RWPE1 (cell line): ENCODE measurements around the gene JAKMIP3.

Experiments used
- CTCF ChIA-PET: fragments of 350-600 bp; sonication (Branson Sonifier 250); formaldehyde crosslinking; extraction: SDS; loops from one replicate; lab custom pipeline; 2021; lab: Yijun Ruan, JAX
- POLR2A ChIA-PET: fragments of 400-600 bp; formaldehyde crosslinking; extraction: SDS; loops from one replicate; lab custom pipeline; 2020; ENCODE audit warnings: antibody characterized with exemption; ENCODE audit not compliant: low non-redundant PET; lab: Yijun Ruan, JAX
- DNase-seq: peaks from one replicate; pipeline ENCODE4 v3.0.0; 2012; ENCODE audit warnings: low spot score
- H3K27ac ChIP-seq: fragments of 450-650 bp; 2 replicates; pipeline ENCODE4 v1.5.1; 2017
- CTCF ChIP-seq: fragments of 450-650 bp; conservative IDR thresholded peaks from 2 replicates; pipeline ENCODE4 v1.5.1; 2017; ENCODE audit warnings: low read depth, mild to moderate bottlenecking

The JAKMIP3 gene

GRCh38 chr10:132095403-132096113, 29.8 kb downstream of the JAKMIP3 start:
- H3K27ac ChIP-seq = no peak overlapping the region
- CTCF ChIA-PET = no interaction called here
- POLR2A ChIA-PET = no interaction called here
- TF ChIP-seq CTCF = no peak
- no peak for DNase-seq

GRCh38 chr10:132096223-132096622, 30.5 kb downstream of the JAKMIP3 start:
- no peak overlapping the region for H3K27ac ChIP-seq
- POLR2A ChIA-PET = no interaction called here
- peak; percentile 78 for DNase-seq
- CTCF ChIA-PET = no interaction called here
- no peak for TF ChIP-seq CTCF

DNA sequence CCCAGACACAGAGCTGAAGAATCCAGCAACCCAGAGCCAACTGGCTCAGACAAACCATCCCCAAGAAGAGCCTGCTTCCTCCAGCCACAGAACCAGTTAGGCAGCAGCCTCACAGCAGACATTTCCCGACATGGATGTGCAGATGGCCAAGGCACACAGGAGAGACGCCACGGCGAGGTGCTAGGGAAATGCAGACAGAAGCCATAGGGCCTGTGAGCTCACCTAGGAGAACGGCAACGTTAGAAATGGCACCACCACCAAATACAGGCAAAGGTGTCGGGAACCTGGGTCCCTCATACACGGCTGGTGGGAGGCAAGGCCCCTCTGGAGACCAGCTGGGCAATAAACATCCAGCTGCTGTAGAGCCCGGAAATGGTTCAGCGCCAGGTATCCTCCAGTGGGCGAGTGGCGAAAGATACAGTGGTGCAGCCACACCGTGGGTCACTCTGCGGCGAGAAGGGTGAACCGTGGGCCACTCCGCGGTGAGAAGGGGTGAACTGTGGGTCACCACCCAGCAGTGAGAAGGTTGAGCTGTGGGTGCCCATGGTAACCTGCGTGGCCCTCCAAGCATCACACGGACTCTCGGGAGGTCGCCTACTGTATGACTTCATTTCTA, 31.2 kb downstream of the JAKMIP3 start:
- POLR2A ChIA-PET = no interaction called here
- CTCF ChIA-PET = interaction anchor here (0.8 kb wide), 1 partner anchor 10 kb away, joined by 5 read pairs; no protein-coding TSS in a partner anchor
- no peak overlapping the region for H3K27ac ChIP-seq
- no peak for TF ChIP-seq CTCF
- no peak for DNase-seq

- no peak for DNase-seq
- ChIA-PET POLR2A (no interaction called here), CTCF (interaction anchor here (0.7 kb wide), 1 partner anchor 57 kb away, joined by 3 read pairs; no protein-coding TSS in a partner anchor)
- no peak for TF ChIP-seq CTCF
- no peak overlapping the region for H3K27ac ChIP-seq
Measured at GRCh38 chr10:132097609-132098377, 32.0 kb downstream of the JAKMIP3 start.

- TF ChIP-seq CTCF = no peak
- ChIA-PET CTCF (interaction anchor here (0.7 kb wide), 1 partner anchor 58 kb away, joined by 3 read pairs; no protein-coding TSS in a partner anchor), POLR2A (no interaction called here)
- no peak for DNase-seq
- H3K27ac ChIP-seq = no peak overlapping the region
Measured at GRCh38 chr10:132098539-132099388, 33.0 kb downstream of the JAKMIP3 start.
